Activated T-cell treated with anti-CD3 and anti-CD28 coated beads, Interleukin-2, amount 50 U/mL, for 1 hour (primary cell): Measurements from ENCODE around the gene AGAP1.

Source experiments
- DNase-seq: peaks from one replicate; pipeline ENCODE4 v3.0.0-alpha.2; 2020

AGAP1 gene

GRCh38 chr2:235781775-235782174 lies 287.9 kb downstream of the AGAP1 start:
- no peak for DNase-seq

DNA sequence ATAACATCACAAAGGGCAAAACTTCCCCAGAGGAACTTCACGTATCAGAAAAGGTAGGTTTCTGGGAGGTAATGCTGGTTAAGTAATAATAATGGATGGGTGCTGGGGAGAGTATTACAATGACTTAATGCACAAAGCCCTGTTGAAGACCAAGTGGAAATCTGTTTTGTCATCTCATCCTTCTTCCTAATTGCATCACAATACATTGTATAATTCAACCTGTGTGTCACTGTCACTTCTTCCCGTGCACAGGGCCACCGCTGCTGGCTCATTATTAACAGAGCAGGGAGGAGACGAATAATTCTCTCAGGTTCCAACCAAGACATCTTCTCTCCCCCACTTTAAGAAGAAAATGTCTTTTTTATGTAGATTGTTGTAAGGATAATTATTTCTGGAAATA lies 290.9 kb downstream of the AGAP1 start:
- no peak for DNase-seq

GRCh38 chr2:235789552-235789951 lies 295.7 kb downstream of the AGAP1 start:
- no peak for DNase-seq

GRCh38 chr2:235793163-235793752 lies 299.4 kb downstream of the AGAP1 start:
- DNase-seq = no peak

- DNase-seq = no peak
Measured at GRCh38 chr2:235799281-235799680, 305.4 kb downstream of the AGAP1 start.

DNA sequence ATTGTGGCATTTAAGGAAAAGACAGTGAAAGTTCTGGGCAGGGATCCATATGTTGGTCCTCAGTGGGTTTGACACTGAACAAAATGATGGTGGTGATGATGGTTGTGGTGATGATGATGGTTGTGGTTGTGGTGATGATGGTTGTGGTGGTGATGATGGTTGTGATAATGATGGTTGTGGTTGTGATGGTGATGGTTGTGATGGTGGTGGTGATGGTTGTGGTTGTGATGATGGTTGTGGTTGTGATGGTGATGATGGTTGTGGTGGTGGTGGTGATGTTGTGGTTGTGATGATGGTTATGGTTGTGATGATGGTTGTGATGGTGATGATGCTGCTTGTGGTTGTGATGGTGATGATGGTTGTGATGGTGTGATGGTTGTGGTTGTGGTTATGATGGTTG lies 308.7 kb downstream of the AGAP1 start:
- DNase-seq = no peak

DNA sequence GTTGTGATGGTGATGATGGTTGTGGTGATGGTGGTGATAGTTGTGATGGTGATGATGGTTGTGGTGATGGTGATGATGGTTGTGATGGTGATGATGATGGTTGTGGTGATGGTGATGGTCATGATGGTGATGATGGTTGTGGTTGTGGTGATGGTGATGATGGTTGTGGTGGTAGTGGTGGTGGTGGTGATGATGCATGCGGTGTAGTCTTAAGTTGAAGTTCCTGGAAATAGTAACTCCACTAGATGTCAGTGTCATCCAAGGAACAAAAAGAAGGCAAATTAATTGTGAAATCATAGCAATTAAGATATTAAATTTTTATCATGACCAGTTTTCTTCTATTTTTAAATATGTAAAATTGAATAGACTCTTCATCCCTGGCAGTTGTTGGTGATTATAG lies 309.2 kb downstream of the AGAP1 start:
- DNase-seq = no peak

GRCh38 chr2:235804676-235805075 lies 310.8 kb downstream of the AGAP1 start:
- DNase-seq = no peak

DNA sequence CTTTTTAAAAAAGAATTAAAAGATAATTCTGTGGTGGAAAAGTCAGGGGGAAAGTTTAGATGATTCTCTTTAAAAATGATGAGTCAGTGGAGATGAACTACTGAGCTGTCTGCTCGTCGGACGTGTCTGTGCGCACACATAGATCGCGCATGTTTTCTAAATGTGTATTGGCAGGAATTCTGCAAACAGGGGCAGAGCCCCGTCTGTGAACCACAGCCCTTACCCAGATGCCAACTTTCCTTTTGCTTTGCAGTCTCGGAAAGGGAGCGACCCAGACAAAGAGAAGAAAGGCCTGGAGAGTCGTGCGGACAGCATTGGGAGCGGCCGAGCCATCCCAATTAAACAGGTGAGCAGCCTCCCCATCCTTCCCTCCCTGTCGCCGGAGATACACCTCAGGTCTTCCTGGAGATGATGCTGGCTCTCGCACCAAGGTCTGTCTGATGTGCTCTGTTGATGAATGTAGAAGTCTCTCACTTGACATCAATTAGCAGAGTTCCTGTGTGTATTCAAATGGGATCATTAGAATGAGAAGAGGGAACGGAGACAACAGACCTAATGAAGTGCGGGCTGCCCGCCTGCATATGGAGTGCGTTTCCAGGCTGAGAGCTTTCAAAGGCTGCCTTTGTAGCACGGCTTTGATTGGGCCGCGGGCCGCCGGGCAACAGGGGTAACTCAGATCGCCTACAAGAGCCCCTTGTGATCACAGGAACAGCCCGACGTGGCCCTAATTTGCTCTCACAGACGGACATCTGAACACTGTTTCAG lies 313.3 kb downstream of the AGAP1 start:
- DNase-seq = no peak

DNA sequence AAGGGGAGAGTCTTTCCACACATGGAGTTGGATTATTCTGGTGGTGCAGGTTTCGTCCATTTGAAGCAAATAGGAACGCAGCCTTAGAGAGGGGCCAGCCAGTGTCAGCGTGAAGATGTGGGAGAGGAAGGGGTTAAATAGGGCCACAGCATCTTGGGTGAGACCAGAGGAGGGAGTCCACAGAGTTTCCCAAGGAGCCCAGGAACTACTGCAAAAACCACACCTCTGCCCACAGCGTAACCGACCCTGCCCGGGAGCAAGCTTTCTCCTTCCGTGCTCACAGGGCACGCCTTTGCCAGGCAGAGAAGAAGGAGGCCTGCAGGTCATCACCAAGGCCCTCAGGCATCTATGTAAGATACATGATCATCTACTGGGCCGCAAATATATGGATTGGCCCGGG lies 314.5 kb downstream of the AGAP1 start:
- no peak for DNase-seq

- DNase-seq = no peak
Measured at GRCh38 chr2:235810252-235810651, 316.4 kb downstream of the AGAP1 start.

- no peak for DNase-seq
Measured at GRCh38 chr2:235810846-235811245, 317.0 kb downstream of the AGAP1 start.

- DNase-seq = no peak
Measured at GRCh38 chr2:235811446-235812184, 317.8 kb downstream of the AGAP1 start.

DNA sequence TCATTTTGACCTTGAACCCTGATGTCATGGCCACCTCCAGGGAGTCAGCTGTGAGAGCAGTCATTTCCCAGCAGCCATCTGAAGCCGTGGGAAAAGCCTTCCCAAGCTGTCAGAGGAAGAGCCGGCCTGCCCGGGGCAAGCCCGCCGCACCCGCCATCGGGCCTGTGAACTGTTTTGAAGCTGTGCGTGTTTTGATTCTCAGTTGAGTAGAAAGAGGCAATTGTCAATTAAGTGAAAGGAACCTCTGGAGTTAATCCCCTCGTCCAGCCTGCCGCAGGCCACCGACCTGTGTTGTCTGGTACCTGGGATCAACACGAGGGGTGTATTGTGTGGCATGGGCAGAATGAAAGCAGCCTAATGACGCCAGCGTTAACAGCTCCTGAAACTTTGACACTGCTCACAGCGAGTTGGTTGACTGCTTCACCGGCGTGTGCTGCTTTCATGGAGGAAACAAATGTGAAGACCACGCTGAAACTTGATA lies 318.4 kb downstream of the AGAP1 start:
- DNase-seq = no peak

GRCh38 chr2:235813398-235813797 lies 319.6 kb downstream of the AGAP1 start:
- DNase-seq = no peak

DNA sequence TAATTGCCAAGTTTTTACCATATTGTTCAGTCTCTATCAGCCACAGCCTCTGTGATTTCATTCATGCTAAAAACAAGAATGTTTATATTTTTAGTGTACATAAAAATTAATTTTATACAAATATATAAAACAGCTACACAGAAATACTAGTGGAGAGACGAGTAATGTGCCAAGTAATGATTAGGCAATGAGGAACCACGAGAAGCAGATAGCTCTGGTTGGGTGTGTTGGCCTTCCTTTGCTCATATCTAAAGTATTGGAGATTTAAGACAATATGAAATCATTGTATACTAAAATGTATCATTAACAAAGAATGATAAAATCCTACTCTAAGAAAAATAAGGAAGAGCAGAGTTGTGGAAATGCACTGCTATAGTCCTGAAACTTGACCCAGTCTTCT lies 326.7 kb downstream of the AGAP1 start:
- no peak for DNase-seq

DNA sequence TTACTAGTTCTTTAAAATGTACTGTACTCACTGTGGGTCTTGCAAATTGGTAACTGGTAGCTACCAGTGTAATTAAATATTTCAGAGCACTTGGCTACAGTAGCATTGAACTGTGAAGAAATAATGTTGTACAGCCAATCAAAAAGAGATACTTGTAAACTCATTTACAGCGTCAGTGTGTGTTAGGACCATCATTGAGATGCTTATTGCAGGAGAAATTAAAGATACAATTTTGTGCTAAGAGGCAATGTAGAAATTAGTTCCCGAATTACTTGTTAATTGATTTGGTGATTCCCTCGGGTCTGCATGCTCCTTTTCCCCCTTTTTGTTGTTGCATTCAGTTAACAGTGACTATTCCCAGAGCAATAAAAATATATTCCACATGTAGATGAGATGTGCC lies 330.5 kb downstream of the AGAP1 start:
- no peak for DNase-seq

GRCh38 chr2:235825946-235826345 lies 332.1 kb downstream of the AGAP1 start:
- no peak for DNase-seq

DNA sequence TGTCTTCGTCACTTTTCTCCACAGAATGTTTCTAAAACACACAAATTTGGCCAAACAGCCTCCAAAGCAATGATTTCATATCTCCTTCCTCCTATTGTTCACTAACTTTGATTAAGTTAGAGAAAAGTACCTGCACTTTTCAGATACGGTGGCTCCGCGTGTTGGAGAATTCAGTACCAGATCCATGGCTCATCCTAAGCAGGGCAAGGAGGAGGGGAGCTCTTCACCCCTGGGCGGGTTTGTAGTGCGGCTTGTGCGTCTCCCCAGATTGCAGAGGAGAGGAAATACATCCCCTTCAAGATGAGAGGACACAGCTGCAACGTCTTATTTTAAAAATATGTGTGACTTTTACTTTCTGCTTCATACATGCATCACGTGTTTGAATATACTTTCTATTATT lies 333.0 kb downstream of the AGAP1 start:
- DNase-seq = no peak

DNA sequence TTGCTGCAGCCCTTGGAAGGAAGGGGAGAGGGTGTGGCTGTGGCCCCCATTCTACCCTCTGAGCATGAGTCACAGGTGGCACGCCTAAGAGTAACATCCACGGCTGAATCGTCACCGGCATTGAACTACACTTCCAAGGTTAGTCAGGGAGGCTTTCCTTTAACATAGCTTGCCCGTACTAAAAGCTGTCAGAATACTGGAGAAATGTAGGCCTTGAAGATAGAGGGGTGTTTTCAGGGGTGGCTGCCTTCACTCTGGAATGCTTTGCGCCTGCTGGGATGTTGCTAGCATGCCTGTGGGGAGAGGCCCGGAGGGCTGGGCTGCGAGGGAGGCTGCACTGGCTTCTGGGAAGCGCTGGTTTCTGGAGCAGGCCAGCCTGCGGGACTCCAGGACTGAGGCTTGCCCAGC lies 333.7 kb downstream of the AGAP1 start:
- no peak for DNase-seq

DNA sequence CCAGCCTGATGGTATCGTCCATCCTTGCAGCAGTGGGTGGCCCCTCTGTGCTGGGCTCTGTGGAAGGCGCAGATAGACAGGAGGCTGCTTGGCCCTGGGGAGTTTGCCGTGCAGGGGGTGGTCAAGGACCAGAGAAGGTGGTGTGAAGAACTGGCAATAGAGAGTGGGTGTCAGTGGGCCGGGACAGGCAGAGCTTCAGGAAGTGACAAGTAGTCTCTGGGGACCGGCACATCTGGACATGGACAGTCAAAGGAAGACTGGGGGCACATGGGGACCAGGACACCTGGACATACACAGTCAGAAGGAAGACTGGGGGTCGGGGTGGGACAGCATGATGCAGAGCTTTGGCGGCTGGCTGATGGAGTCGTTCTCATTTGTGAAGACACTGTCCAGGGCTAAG lies 335.9 kb downstream of the AGAP1 start:
- DNase-seq = no peak

- no peak for DNase-seq
Measured at GRCh38 chr2:235831755-235832154, 337.9 kb downstream of the AGAP1 start.

DNA sequence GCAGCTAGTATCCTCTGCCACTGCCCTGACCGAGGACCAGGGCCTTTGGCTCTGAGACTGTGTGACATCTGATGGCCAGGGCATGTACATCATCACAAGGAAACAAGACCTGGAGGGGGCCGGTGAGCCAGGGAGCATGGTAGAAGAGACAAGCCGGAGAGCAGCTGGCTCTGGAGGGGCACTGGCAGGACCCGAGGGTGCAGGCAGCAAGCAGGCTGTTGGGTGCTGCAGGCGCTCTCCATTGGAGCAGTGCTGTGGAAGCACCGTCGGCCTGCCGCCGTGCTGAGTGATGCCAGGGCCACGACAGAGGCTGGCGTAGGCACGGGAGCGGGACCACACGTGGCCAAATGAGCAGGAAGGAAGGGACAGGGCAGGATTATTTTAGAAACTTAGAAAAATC lies 339.1 kb downstream of the AGAP1 start:
- DNase-seq = no peak

GRCh38 chr2:235833971-235834620 lies 340.3 kb downstream of the AGAP1 start:
- no peak for DNase-seq
